SK-N-SH (cell line): Measurements from ENCODE around the gene HDAC8. TPM values are rescaled to one million over a fixed set of nuclear protein-coding genes. Genes with fewer than 3 reads are reported as not detected.

Experiments used
- CTCF ChIA-PET: fragments of 300-600, 350-600 bp; formaldehyde crosslinking; extraction: SDS; loops from one replicate; lab custom pipeline; 2021; lab: Yijun Ruan, JAX
- POLR2A ChIA-PET: fragments of 350-600 bp; sonication (Branson Sonifier 250); formaldehyde crosslinking; extraction: SDS; loops from one replicate; lab custom pipeline; 2020; ENCODE audit warnings: antibody characterized with exemption, inconsistent platforms; lab: Yijun Ruan, JAX
- DNase-seq: peaks from one replicate; pipeline ENCODE4 v3.0.0; 2012
- H2AFZ ChIP-seq: fragments of 200-600 bp; sonication (generic); 2 replicates; pipeline ENCODE4 v1.8.1; 2016; ENCODE audit warnings: antibody characterized with exemption, mild to moderate bottlenecking, low read depth
- H3F3A ChIP-seq: fragments of 200-600 bp; sonication (generic); replicated peaks from 2 replicates; pipeline ENCODE3; 2016; ENCODE audit warnings: antibody characterized with exemption, mild to moderate bottlenecking; ENCODE audit not compliant: insufficient read depth
- H3K27ac ChIP-seq, 2 experiments: fragments of 200-500 bp in 1 of 2; fragments of 200-600 bp in 1 of 2; sonication (Bioruptor generic) in 1 of 2; sonication (generic), shearing (Covaris generic) in 1 of 2; 2 replicates each; pipeline versions ENCODE4 v1.5.1 to v1.6.1; 2014 to 2016; ENCODE audit warnings: low read depth in 2 of 2, inconsistent platforms in 1 of 2, low read length in 1 of 2, mild to moderate bottlenecking in 1 of 2, mixed read lengths in 1 of 2
- H3K27me3 ChIP-seq: fragments of 200-600 bp; sonication (generic), shearing (Covaris generic); 2 replicates; pipeline ENCODE4 v1.6.1; 2016; ENCODE audit warnings: mixed run types; ENCODE audit not compliant: insufficient read depth
- H3K36me3 ChIP-seq, 2 experiments: fragments of 200-500 bp in 1 of 2; fragments of 200-600 bp in 1 of 2; sonication (Bioruptor generic) in 1 of 2; sonication (generic) in 1 of 2; replicated peaks in 1 of 2; 2 replicates each; pipeline versions ENCODE3 to v1.5.1; 2014 to 2016; ENCODE audit warnings: low read length in 1 of 2, mild to moderate bottlenecking in 1 of 2; ENCODE audit not compliant: insufficient read depth in 2 of 2, control insufficient read depth in 1 of 2
- H3K4me1 ChIP-seq, 2 experiments: fragments of 200-500 bp in 1 of 2; fragments of 200-600 bp in 1 of 2; sonication (Bioruptor generic) in 1 of 2; sonication (generic), shearing (Covaris generic) in 1 of 2; 2 replicates each; pipeline versions ENCODE4 v1.5.1 to v1.6.1; 2014 to 2016; ENCODE audit warnings: low read depth in 1 of 2, low read length in 1 of 2, mixed run types in 1 of 2; ENCODE audit not compliant: insufficient read depth in 2 of 2, control insufficient read depth in 1 of 2
- H3K4me2 ChIP-seq: fragments of 200-600 bp; sonication (generic), shearing (Covaris generic); 2 replicates; pipeline ENCODE4 v1.6.1; 2017; ENCODE audit warnings: mixed run types
- H3K4me3 ChIP-seq, 2 experiments: fragments of 200-500 bp in 1 of 2; fragments of 200-600 bp in 1 of 2; sonication (Bioruptor generic) in 1 of 2; sonication (generic), shearing (Covaris generic) in 1 of 2; 2 replicates each; pipeline versions ENCODE4 v1.5.1 to v1.8.1; 2014 to 2016; ENCODE audit warnings: low read depth in 2 of 2, inconsistent platforms in 1 of 2, low read length in 1 of 2, mild to moderate bottlenecking in 1 of 2, mixed read lengths in 1 of 2, moderate library complexity in 1 of 2
- H3K79me2 ChIP-seq: fragments of 200-600 bp; sonication (generic); 2 replicates; pipeline ENCODE4 v1.8.1; 2017; ENCODE audit warnings: mild to moderate bottlenecking; ENCODE audit not compliant: insufficient read depth
- H3K9ac ChIP-seq: fragments of 200-600 bp; sonication (generic); 2 replicates; pipeline ENCODE4 v1.6.1; 2017; ENCODE audit warnings: mixed run types
- H3K9me2 ChIP-seq: fragments of 200-600 bp; sonication (generic); 2 replicates; pipeline ENCODE4 v1.6.1; 2017; ENCODE audit warnings: mixed run types
- H3K9me3 ChIP-seq: fragments of 200-600 bp; sonication (generic); 2 replicates; pipeline ENCODE4 v1.6.1; 2017; ENCODE audit warnings: mixed run types, mild to moderate bottlenecking, moderate library complexity
- H4K20me1 ChIP-seq: fragments of 200-600 bp; sonication (generic); 2 replicates; pipeline ENCODE4 v1.6.1; 2017; ENCODE audit warnings: mild to moderate bottlenecking, mixed run types; ENCODE audit not compliant: insufficient read depth
- CHD2 ChIP-seq: fragments of 150-350 bp; IDR thresholded peaks from 2 replicates; pipeline ENCODE4 v1.6.1; 2018; ENCODE audit warnings: low read length; ENCODE audit not compliant: partially characterized antibody
- CTCF ChIP-seq: fragments of 200-600 bp; sonication (generic); IDR thresholded peaks from 2 replicates; pipeline ENCODE4 v1.6.1; 2017; ENCODE audit warnings: antibody characterized with exemption, mild to moderate bottlenecking, moderate library complexity
- FOSL2 ChIP-seq: IDR thresholded peaks from 2 replicates; pipeline ENCODE4 v1.4.0; 2012; ENCODE audit warnings: low read depth, mild to moderate bottlenecking, moderate library complexity, borderline replicate concordance
- FOXM1 ChIP-seq: IDR thresholded peaks from 2 replicates; pipeline ENCODE4 v1.4.0; 2012; ENCODE audit warnings: low read depth, mild to moderate bottlenecking
- GABPA ChIP-seq: IDR thresholded peaks from 2 replicates; pipeline ENCODE4 v1.4.0; 2012; ENCODE audit warnings: low read depth, mild to moderate bottlenecking
- MAX ChIP-seq: IDR thresholded peaks from 2 replicates; pipeline ENCODE4 v1.4.0; 2012; ENCODE audit warnings: low read depth
- NFIC ChIP-seq: IDR thresholded peaks from 2 replicates; pipeline ENCODE4 v1.4.0; 2012; ENCODE audit warnings: borderline replicate concordance
- NRF1 ChIP-seq: IDR thresholded peaks from 2 replicates; pipeline ENCODE4 v1.6.1; 2012; ENCODE audit warnings: low read depth, mild to moderate bottlenecking, low read length
- PBX3 ChIP-seq: IDR thresholded peaks from 2 replicates; pipeline ENCODE4; 2012
- POLR2AphosphoS5 ChIP-seq: IDR thresholded peaks from 2 replicates; pipeline ENCODE4 v1.6.1; 2012; ENCODE audit warnings: low read depth, low read length
- RAD21 ChIP-seq: IDR thresholded peaks from 2 replicates; pipeline ENCODE4 v1.6.1; 2012; ENCODE audit warnings: mild to moderate bottlenecking, low read length
- RFX5 ChIP-seq: IDR thresholded peaks from 2 replicates; pipeline ENCODE4 v1.6.1; 2012; ENCODE audit warnings: mild to moderate bottlenecking, improper control_type of control experiment, low read length
- RXRA ChIP-seq: IDR thresholded peaks from 2 replicates; pipeline ENCODE4 v1.4.0; 2012; ENCODE audit warnings: low read depth, mild to moderate bottlenecking, borderline replicate concordance
- TAF1 ChIP-seq: IDR thresholded peaks from 2 replicates; pipeline ENCODE4 v1.6.1; 2012; ENCODE audit warnings: low read depth, mild to moderate bottlenecking, low read length, moderate library complexity, borderline replicate concordance
- TCF12 ChIP-seq: IDR thresholded peaks from 2 replicates; pipeline ENCODE4 v1.4.0; 2012
- TEAD4 ChIP-seq: IDR thresholded peaks from 2 replicates; pipeline ENCODE4 v1.4.0; 2012; ENCODE audit warnings: mild to moderate bottlenecking, borderline replicate concordance; ENCODE audit not compliant: insufficient read depth
- USF2 ChIP-seq: fragments of 150-350 bp; IDR thresholded peaks from 2 replicates; pipeline ENCODE4 v1.6.1; 2017; ENCODE audit warnings: antibody characterized with exemption, low read length, low read depth, borderline replicate concordance
- ZBTB33 ChIP-seq: IDR thresholded peaks from 2 replicates; pipeline ENCODE4 v1.4.0; 2012; ENCODE audit warnings: low read depth, borderline replicate concordance
- WGBS: methylation state at CpG from one replicate; pipeline ENCODE4 v1.1.6; 2017; ENCODE audit warnings: low lambda C conversion rate; 5-methylcytosine and 5-hydroxymethylcytosine counted together
- polyA plus RNA-seq, 3 experiments: library from polyadenylated mRNA; depleted of rRNA; stranded (reverse); fragments of >200 nt; gene quantifications; 2 replicates each; pipeline ENCODE4 v1.2.3, GENCODE V29; 2012

The HDAC8 gene
- polyA plus RNA-seq, 1 of the 3 experiments (the other 2 are of a cell fraction): 30.6 TPM

- peaks cover 0 to 5% of the 10 kb centered on the region in 2 experiments; a peak in 1 of 4 replicates for H3K4me1 ChIP-seq
- no peak for DNase-seq
- H3K36me3 ChIP-seq: no peaks in the 10 kb centered on the region
- H3K9me3 ChIP-seq: no peaks in the 10 kb centered on the region
- POLR2A ChIA-PET: no interaction called here
- no peaks in the 10 kb centered on the region for H4K20me1 ChIP-seq
- H3K9ac ChIP-seq: no peak overlapping the region
- H3F3A ChIP-seq: no peaks in the 10 kb centered on the region
- H3K79me2 ChIP-seq: no peaks in the 10 kb centered on the region
- 91% methylated on average over 2 of the region's 2 CpGs for WGBS
- TF ChIP-seq FOXM1: no peak
- no peak for TF ChIP-seq TCF12
- no peak for TF ChIP-seq RFX5
- TF ChIP-seq, all 33 proteins: peak for 0
- no peak overlapping the region for H3K27ac ChIP-seq
- CTCF ChIA-PET: interaction anchor here (0.9 kb wide), 1 partner anchor 78 kb away, joined by 3 read pairs; no protein-coding TSS in a partner anchor
- no peaks in the 10 kb centered on the region for H3K9me2 ChIP-seq
- H2AFZ ChIP-seq: no peak overlapping the region
- no peak overlapping the region for H3K4me3 ChIP-seq
- no peak overlapping the region for H3K4me2 ChIP-seq
- H3K27me3 ChIP-seq: no peaks in the 10 kb centered on the region
Observed at GRCh38 chrX:72372735-72373134, 199.9 kb downstream of the HDAC8 start.

- no peak for TF ChIP-seq NFIC
- no peak for TF ChIP-seq USF2
- TF ChIP-seq MAX: no peak
- TF ChIP-seq TEAD4: no peak
- no peak for TF ChIP-seq RFX5
- no peak for TF ChIP-seq NRF1
- TF ChIP-seq RAD21: no peak
- TF ChIP-seq CHD2: no peak
- TF ChIP-seq GABPA: no peak
- no peak for TF ChIP-seq PBX3
- TF ChIP-seq FOSL2: no peak
- no peak for TF ChIP-seq RXRA
- no peak for TF ChIP-seq ZBTB33
- TF ChIP-seq CTCF: no peak
- no peak for TF ChIP-seq POLR2AphosphoS5
- TF ChIP-seq TAF1: no peak
- Histone ChIP-seq H3K4me3 (no peak overlapping the region), H3K79me2 (no peaks in the 10 kb centered on the region), H3K4me2 (no peak overlapping the region), H3K27me3 (no peaks in the 10 kb centered on the region), H3K36me3 (no peaks in the 10 kb centered on the region), H2AFZ (no peak overlapping the region), H3K4me1 (peaks cover 0 to 5% of the 10 kb centered on the region in 2 experiments; a peak in 1 of 4 replicates), H3K9ac (no peak overlapping the region), H3K27ac (no peak overlapping the region), H3K9me2 (no peaks in the 10 kb centered on the region), H3F3A (no peaks in the 10 kb centered on the region), H3K9me3 (no peaks in the 10 kb centered on the region), H4K20me1 (no peaks in the 10 kb centered on the region)
- ChIA-PET POLR2A (no interaction called here), CTCF (interaction anchor here (1.1 to 1.4 kb wide), 2 partner anchors 11 to 16 kb away, joined by 3 to 4 read pairs; no protein-coding TSS in a partner anchor)
- no peak for DNase-seq
- 83% methylated on average over 3 of the region's 3 CpGs for WGBS
Observed at GRCh38 chrX:72371405-72371804, 201.2 kb downstream of the HDAC8 start.
